Kidney (tissue), 14 donors: ENCODE data around the gene PHF12. TPM values are rescaled to one million over a fixed set of nuclear protein-coding genes. Genes with fewer than 3 reads are reported as not detected.

Source experiments
- DNase-seq, 5 donors: peaks; one replicate each; pipeline ENCODE4 v3.0.0-alpha.2; 2013 to 2020
- FAIRE-seq: peaks from 2 replicates; lab custom pipeline; 2012; peaks lifted over from hg19 to GRCh38; lab: Jason Lieb, UNC
- H3K27ac ChIP-seq, 2 donors: one replicate each; pipeline ENCODE4 v1.7.0; 2013; ENCODE audit warnings: low read depth in 2 of 2, low read length in 2 of 2, inconsistent platforms in 1 of 2
- H3K27me3 ChIP-seq: one replicate; pipeline ENCODE4 v1.7.1; 2013; ENCODE audit warnings: low read length, inconsistent platforms; ENCODE audit not compliant: control insufficient read depth, insufficient read depth
- H3K36me3 ChIP-seq, 3 donors: one replicate each; pipeline versions ENCODE4 v1.7.0 to v1.7.1; 2013; ENCODE audit warnings: low read length in 3 of 3, control low read depth in 1 of 3, inconsistent platforms in 1 of 3; ENCODE audit not compliant: insufficient read depth in 3 of 3, control insufficient read depth in 2 of 3
- H3K4me1 ChIP-seq, 3 donors: one replicate each; pipeline versions ENCODE4 v1.7.0 to v1.7.1; 2013; ENCODE audit warnings: low read length in 3 of 3, inconsistent platforms in 1 of 3, low read depth in 1 of 3; ENCODE audit not compliant: control insufficient read depth in 2 of 3, insufficient read depth in 2 of 3
- H3K4me3 ChIP-seq, 3 donors: one replicate each; pipeline versions ENCODE4 v1.7.0 to v1.8.1; 2013; ENCODE audit warnings: low read length in 3 of 3, control low read depth in 1 of 3, inconsistent platforms in 1 of 3
- H3K9ac ChIP-seq, 3 donors: one replicate each; pipeline versions ENCODE4 v1.7.0 to v1.7.1; 2013; ENCODE audit warnings: low read length in 3 of 3, control low read depth in 1 of 3, inconsistent platforms in 1 of 3
- H3K9me3 ChIP-seq, 3 donors: one replicate each; pipeline versions ENCODE4 v1.7.0 to v1.7.1; 2013; ENCODE audit warnings: low read length in 3 of 3, control low read depth in 1 of 3, inconsistent platforms in 1 of 3; ENCODE audit not compliant: control insufficient read depth in 2 of 3, insufficient read depth in 1 of 3
- intact Hi-C: fragments of 100-400 bp; cut with DNase I; formaldehyde crosslinking; loops from one replicate; pipeline ENCODE4 v1.11.1; 2022
- polyA plus RNA-seq: library from polyadenylated mRNA; stranded (reverse); fragments of 350-450 nt; fragmentation: Illumina TruSeq; extraction: RNeasy Lipid Tissue Mini Kit (QIAGEN cat#74804); gene quantifications from one replicate; pipeline ENCODE4 v1.2.3, GENCODE V29; 2014; ENCODE audit warnings: low read depth, low replicate concordance; ENCODE audit not compliant: insufficient read depth
- total RNA-seq: library from RNA; stranded (reverse); fragmentation: NEBNext Ultra II Directional; extraction: Animal tissue kit (Norgen Biotek cat#: 25700); gene quantifications from one replicate; pipeline ENCODE4 v1.2.1, GENCODE V29; 2021
- TF ChIP-seq, protein P1 (sequence below): IDR thresholded peaks from 3 replicates; pipeline ENCODE4 v1.5.1; 2012; ENCODE audit warnings: mild to moderate bottlenecking, moderate library complexity, borderline replicate concordance; ENCODE audit not compliant: insufficient read depth; ENCODE audit errors: extremely low read depth
- donor health status: control.
- donor health status: control.
- donor health status: control.
- donor health status: control.
- donor health status: control.
- donor health status: DM: yes; HTN: yes; CAD: no.
- donor health status: Normal renal cell carcinoma (clear cell type).

Gene PHF12
- total and polyA plus RNA-seq, 2 donors from 2014 or later, result 8.8 to 50.4 TPM

- DNase-seq (no peak), FAIRE-seq (no peak)
- Histone ChIP-seq H3K27me3 (no peaks in the 10 kb centered on the region), H3K27ac (no peak overlapping the region), H3K4me3 (no peak overlapping the region), H3K36me3 (peaks cover 7 to 22% (median 19%) of the 10 kb centered on the region in 3 donors), H3K9ac (no peak overlapping the region), H3K9me3 (no peaks in the 10 kb centered on the region), H3K4me1 (no peaks in the 10 kb centered on the region)
- intact Hi-C loops, result no loop called here
- TF ChIP-seq, protein P1, sequence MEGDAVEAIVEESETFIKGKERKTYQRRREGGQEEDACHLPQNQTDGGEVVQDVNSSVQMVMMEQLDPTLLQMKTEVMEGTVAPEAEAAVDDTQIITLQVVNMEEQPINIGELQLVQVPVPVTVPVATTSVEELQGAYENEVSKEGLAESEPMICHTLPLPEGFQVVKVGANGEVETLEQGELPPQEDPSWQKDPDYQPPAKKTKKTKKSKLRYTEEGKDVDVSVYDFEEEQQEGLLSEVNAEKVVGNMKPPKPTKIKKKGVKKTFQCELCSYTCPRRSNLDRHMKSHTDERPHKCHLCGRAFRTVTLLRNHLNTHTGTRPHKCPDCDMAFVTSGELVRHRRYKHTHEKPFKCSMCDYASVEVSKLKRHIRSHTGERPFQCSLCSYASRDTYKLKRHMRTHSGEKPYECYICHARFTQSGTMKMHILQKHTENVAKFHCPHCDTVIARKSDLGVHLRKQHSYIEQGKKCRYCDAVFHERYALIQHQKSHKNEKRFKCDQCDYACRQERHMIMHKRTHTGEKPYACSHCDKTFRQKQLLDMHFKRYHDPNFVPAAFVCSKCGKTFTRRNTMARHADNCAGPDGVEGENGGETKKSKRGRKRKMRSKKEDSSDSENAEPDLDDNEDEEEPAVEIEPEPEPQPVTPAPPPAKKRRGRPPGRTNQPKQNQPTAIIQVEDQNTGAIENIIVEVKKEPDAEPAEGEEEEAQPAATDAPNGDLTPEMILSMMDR, result no peak
Measured at GRCh38 chr17:28862561-28862960, 88.8 kb downstream of the PHF12 start.

GRCh38 chr17:28861393-28862203 is 89.7 kb downstream of the PHF12 start:
- H3K4me3 ChIP-seq, result no peak overlapping the region
- intact Hi-C loops, result no loop called here
- no peaks in the 10 kb centered on the region for H3K4me1 ChIP-seq
- TF ChIP-seq, protein P1, result no peak
- H3K36me3 ChIP-seq, result peaks cover 7 to 22% (median 19%) of the 10 kb centered on the region in 3 donors
- no peak overlapping the region for H3K9ac ChIP-seq
- FAIRE-seq (no peak), DNase-seq (no peak)
- H3K27ac ChIP-seq, result no peak overlapping the region
- H3K9me3 ChIP-seq, result no peaks in the 10 kb centered on the region
- H3K27me3 ChIP-seq, result no peaks in the 10 kb centered on the region

- H3K36me3 ChIP-seq, result peaks cover 7 to 25% (median 19%) of the 10 kb centered on the region in 3 donors
- TF ChIP-seq, protein P1, result no peak
Measured at GRCh38 chr17:28860363-28860808, 90.9 kb downstream of the PHF12 start.

More at GRCh38 chr17:28860363-28860808, 90.9 kb downstream of the PHF12 start:
- Histone ChIP-seq H3K9ac (no peak overlapping the region), H3K27me3 (no peaks in the 10 kb centered on the region), H3K27ac (no peak overlapping the region), H3K4me1 (peaks cover 0 to 4% (median 4%) of the 10 kb centered on the region in 3 donors), H3K9me3 (no peaks in the 10 kb centered on the region), H3K4me3 (no peak overlapping the region)
- FAIRE-seq (no peak), DNase-seq (no peak)
- intact Hi-C loops, result no loop called here
